ENCODE results near the gene PLPPR1.

The PLPPR1 gene

GRCh38 chr9:101050650-101051049 lies 22.1 kb downstream of the PLPPR1 start:
- no peak for DNase-seq

DNA sequence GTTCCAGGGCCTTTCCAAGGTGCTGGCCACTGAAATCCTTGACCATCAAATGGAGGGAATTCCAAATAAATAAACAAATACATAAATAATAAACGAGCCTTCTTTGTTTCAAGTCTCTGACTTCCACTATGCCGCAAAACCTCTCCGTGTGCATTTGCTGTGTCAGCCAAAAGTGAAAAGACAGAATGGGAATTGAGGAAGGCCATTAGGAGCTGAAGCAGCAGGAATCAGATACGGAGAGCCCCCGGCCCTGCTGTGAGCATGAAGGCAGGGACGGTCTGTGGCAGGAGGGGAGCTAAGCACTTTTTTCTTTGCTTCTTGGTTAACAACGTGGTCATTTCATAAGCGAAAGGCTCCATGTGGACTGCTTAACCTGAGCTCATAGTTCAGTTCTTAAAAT lies 26.1 kb downstream of the PLPPR1 start:
- no peak for DNase-seq

- DNase-seq: no peak
Observed at GRCh38 chr9:101055516-101055915, 27.0 kb downstream of the PLPPR1 start.

DNA sequence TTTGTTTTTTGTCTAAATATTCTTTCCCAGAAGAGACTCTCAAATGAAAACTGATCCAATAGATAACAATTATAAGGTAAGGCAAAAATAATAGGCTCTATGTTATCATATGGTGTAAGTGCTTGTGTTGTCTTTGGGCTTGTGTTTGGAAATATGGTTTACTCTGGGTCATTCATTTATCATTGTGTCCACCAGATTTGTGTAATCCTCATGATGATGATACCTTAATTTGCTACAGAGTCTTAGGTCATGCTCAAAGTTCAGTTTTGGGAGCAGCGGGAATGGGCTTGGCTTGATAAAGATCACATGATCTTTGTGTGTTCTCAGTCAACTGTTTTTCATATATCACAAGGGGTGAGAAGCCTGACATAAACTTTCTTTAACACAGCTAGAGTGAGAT lies 34.2 kb downstream of the PLPPR1 start:
- no peak for DNase-seq

DNA sequence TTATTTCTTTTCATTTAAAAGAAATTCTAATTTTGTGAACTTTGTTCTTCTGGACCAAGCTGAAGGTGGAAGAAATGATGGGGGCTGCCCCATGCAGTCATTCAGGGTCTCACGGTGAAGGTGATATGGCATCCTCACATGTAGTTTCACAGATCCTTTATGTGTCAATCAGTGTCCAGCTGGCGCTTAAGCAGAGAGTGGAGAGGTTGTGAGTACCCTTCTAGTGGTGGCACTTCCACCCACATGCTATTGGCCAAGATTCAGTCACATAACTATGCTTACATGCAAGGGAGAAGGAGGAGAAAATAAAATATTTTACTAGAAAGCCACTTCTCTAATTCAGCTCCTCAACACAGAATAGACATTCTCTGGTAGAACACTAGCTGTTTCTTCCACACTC lies 34.7 kb downstream of the PLPPR1 start:
- no peak for DNase-seq

DNA sequence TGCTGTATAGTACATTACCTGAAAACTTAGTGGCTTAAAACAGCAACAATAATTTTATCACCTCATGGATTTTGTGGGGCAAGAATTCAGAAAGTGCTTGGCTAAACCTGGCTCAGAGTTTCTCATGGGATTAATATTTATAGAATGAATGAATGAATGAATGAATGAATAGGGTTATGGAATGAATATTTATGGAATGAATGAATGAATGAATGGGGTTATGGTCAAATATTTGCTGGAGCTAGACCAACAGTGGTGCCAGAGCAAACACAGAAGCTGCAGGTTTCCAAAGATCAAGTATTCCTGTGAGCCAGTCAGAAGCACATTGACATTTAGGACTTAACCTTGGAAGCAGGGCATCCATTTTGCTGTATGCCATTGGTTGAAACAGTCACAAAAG lies 35.7 kb downstream of the PLPPR1 start:
- no peak for DNase-seq

- DNase-seq: no peak
Observed at GRCh38 chr9:101065930-101066329, 37.4 kb downstream of the PLPPR1 start.

DNA sequence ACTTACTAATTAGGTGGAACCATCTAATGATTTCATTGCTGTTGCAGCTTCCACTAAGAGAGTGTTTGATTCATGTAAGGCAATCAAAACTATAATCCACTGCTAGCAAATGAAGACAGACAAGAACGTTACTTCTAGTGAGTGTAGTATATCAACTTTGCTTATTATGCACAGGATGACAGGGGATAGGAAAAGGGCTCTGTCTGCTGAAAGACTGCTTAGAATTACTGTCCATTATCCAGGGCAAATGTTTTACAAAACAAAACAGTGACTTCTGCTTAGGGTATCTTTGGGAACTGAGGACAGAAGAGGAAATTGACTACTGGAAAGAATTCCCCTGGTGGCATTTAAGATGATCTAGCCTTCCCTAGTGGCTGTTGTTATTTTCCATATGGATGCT lies 40.2 kb downstream of the PLPPR1 start:
- no peak for DNase-seq

DNA sequence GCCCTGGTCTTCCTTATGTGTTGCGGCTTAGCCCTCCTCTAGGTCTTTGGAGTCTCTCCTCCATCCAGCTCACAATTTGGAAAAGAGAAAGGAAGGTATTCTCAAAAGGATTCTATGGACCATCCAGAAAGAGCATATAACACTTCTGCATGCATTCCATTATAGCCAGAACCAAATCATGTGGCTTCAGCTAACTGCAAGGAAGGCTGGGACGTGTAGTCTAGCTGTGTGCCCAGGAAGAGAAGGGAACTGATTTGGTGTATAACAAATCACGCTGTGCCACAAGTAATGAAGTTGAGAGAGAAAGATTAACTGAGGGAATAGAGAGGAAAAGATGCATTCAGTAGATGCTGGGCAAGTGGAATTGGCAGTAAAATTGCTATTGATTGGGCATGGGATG lies 43.7 kb downstream of the PLPPR1 start:
- no peak for DNase-seq

- no peak for DNase-seq
Observed at GRCh38 chr9:101073122-101073521, 44.6 kb downstream of the PLPPR1 start.

GRCh38 chr9:101081641-101082040 lies 53.1 kb downstream of the PLPPR1 start:
- no peak for DNase-seq

DNA sequence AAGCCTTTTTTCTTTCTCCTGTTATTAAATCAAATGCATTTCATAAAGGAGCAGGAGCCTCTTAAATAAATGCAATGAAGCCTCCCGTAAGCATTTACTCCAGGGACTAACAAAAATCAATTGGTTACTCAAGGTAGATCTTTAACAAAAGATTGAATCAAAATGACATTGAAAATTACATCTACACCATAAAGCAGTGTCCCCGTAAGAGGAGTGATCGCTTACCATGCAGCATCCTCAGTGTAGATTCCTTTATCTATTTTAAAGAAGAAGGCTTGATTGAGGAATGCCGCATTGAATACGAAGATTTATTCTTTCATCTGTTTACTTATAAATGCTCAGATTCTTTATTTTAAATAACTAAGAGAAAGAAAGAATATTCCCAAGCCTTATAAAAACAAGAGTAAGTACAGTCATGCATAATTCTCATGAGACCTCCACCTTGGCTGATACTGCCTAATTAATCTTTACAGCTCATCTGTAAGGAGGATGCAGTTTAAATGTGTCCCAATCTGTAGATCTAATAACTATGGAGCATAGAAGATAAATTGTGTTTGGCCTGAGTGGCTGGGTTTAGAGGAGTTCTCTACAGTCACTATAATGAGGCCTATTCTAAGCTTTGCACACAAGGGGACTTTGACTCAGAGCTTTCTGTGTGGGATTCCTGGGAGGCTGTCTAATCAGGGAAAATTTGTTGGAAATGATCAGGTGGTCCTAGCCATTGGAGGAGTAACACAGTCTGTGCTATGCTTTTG lies 55.1 kb downstream of the PLPPR1 start:
- DNase-seq: no peak

DNA sequence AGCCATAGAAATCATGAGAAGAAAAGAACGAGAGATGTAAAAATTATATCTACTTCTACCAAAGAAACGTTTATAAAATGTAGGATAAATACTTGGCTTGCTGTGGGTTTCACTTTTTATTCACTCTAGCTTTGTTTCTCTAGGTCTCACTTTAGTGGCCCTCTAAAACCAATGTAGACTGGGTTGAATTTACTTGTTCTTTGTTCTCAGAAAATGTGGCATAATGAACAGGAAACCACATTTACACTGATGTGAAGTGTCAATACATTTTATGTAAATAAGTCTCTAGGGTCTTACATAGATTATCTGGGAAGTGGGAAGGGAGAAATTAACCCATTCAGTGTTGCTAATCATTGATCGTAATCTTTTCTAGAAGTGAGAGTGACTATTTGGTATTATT lies 58.9 kb downstream of the PLPPR1 start:
- no peak for DNase-seq

DNA sequence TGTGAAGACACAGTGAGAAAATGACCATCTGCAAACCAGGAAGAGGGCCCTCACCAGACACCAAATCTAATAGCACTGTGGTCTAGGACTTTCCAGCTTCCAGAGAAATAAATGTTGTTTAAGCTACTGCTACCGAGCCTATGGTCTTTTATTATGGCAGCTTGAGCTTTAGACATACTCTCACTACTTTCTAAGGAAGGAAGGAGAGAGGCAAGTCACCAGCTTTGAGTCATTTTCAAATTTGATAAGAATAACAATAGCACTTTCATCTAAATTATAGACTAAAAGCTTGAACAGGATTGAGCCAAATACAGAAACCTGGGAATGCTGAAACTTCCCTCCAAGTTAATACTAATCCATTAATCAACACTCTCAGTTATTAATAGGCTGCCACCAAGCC lies 64.4 kb downstream of the PLPPR1 start:
- DNase-seq: no peak

DNA sequence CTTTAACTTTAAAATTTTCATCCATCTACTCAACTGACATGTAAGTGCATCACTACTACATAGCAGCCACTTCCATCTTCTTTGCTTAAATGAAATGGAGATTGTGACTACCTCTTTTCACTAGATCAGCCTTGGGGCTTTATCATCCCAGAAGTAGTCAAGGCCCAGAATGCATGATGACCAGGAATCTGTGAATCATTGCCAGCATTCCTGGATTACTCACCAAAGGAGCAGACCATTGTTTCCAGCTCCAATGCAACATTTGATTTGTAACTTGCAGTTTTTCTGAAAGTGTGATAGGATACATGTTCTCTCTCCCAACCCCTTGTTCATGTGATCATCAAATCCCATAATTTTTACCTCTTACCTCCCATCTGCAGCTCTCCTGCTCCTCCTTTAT lies 65.1 kb downstream of the PLPPR1 start:
- DNase-seq: peak; percentile 59

DNA sequence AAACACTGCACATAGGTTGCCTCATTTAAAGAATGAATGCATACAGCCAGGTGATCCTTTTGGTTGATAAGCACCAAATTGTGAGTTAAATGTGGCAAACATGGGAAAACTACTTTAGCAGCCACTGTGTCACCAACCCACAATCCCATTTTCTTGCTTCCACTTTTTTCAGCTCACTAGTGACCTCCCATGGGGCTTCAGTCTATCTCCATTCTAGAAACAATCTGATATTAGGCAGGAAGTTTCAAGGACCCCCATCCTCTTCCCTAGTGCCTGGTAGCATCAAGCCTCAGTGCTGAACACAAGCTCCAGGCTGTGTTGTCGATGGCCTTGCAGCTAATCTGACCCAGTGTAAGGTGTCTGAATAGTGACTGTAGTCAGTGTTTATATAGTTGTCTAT lies 66.2 kb downstream of the PLPPR1 start:
- DNase-seq: no peak

DNA sequence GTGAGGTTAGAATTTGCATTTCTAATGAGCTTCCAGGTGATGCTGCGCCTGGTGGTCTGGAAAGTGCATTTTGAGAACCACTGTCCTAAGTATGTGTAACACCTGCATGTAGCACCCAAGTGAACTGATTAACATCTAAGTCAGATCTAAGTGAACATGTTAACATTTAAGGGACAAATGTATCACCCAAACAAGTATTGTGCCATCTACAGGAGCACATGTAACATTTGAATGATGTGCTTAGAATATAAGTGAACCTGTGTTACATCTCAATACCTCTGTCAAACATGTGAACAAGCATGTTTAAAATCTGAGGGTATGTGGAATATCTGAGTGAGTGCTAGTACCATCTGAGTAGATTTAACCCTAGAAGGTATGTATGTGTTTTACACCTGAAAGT lies 68.7 kb downstream of the PLPPR1 start:
- DNase-seq: no peak

DNA sequence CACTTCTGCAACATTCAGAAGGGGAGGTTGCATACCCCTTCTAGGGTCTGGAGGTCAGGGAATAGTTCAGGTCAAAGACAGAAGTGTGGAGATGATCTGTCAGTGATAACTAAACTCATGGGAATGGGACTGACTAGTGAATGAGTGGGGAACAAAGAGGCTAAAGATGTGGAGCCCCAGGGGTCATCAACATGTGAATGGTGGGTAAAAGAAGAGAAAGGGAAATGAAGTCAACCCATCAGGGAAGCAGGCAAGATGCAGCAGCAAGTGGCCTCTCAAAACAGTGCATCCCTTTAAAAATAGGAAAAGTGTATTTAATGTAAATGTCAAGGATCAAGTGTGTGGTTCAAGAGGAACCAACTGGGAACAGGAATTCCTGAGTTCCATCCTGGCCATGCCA lies 69.9 kb downstream of the PLPPR1 start:
- DNase-seq: no peak

- DNase-seq: no peak
Observed at GRCh38 chr9:101114317-101114716, 85.8 kb downstream of the PLPPR1 start.

- no peak for DNase-seq
Observed at GRCh38 chr9:101115102-101115501, 86.6 kb downstream of the PLPPR1 start.

DNA sequence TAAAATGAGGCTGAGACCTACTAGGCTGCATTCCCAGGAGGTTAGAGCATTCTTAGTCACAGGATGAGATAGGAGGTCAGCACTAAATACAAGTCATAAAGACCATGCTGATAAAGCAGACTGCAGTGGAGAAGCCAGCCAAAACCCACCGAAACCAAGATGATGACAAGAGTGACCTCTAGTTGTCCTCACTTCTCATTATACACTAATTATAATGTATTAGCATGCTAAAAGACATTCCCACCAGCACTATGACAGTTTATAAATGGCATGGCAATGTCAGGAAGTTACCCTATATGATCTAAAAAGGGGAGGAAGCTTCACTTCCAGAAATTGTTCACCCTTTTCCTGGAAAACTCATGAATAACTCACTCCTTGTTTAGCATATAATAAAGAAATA lies 88.6 kb downstream of the PLPPR1 start:
- no peak for DNase-seq

GRCh38 chr9:101119206-101119819 lies 90.8 kb downstream of the PLPPR1 start:
- DNase-seq: peak; percentile 22

GRCh38 chr9:101121836-101122399 lies 93.4 kb downstream of the PLPPR1 start:
- DNase-seq: no peak

- DNase-seq: no peak
Observed at GRCh38 chr9:101126556-101126955, 98.0 kb downstream of the PLPPR1 start.
